Suprapubic skin (tissue), 3 donors: Measurements from ENCODE around the gene B4GALT5.

Experiments
- CTCF ChIP-seq, 2 donors: fragments of 200-600 bp in 1 of 2; fragments of 450-650 bp in 1 of 2; sonication (generic) in 1 of 2; IDR thresholded peaks; one replicate each; pipeline ENCODE4 v1.5.1; 2016 to 2019; ENCODE audit warnings: antibody characterized with exemption in 2 of 2, mild to moderate bottlenecking in 1 of 2, moderate library complexity in 1 of 2
- EP300 ChIP-seq: sonication (generic); formaldehyde crosslinking; IDR thresholded peaks from one replicate; pipeline ENCODE4 v1.6.1; 2017; ENCODE audit warnings: antibody characterized with exemption
- POLR2A ChIP-seq, 2 donors: fragments of 450-650 bp; IDR thresholded peaks; one replicate each; pipeline ENCODE4 v1.6.1; 2017; ENCODE audit warnings: antibody characterized with exemption in 2 of 2, mild to moderate bottlenecking in 2 of 2, moderate library complexity in 2 of 2

DNA sequence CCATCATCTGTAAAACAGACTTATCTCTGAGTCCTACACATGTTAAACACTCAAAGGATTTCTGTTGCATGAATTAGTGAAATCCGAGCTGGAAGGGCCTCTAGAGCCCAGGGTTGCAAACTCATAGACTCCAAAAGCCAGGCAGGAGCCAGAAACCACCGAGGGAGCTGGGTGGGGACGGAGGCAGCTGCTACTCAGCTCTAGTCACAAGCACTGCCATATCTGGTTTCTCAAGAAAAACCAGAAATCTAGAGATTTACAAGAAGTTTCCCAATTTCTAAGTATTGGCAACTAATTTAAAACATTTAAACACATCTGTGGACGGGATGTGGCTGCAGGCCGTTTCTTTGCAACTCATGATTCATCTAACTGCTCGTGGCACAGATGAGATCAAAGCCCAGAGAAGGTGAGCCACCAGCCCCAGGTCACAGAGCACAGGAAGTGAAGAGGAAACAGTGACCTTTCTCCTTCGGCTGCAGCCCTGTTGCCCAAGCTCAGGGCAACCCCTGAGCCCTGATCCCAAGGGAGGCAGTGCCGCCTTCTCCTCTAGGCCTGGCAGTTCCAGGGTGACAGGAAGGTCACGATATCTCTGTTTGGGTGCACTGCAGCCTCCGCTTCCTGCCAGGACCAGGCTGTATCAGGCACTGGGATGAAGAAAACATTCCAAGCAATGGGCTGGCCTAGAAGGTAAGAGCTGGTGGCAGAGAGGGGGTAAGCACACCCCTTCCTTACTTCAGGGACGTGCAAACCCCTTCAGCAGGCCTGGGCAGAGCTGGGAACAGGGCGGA is 119.3 kb downstream of the B4GALT5 start:
- TF ChIP-seq CTCF (IDR thresholded peaks at IDR 0.05), result no peak
- no peak for TF ChIP-seq POLR2A (IDR thresholded peaks at IDR 0.05)
- TF ChIP-seq EP300, result no peak
